A549 (cell line): Measurements from ENCODE around the gene ZBTB47. TPM values are rescaled to one million over a fixed set of nuclear protein-coding genes. Genes with fewer than 3 reads are reported as not detected.

ENCODE experiments used
- ATAC-seq, 2 experiments: fragments of 200-7000 bp in 1 of 2; fragments of >200 bp in 1 of 2; cut with Nextera tagmentation in 1 of 2; cut with Tn5 transposase in 1 of 2; 3 replicates each; pipeline versions ENCODE4 v1.8.0 to v1.9.1; 2018 to 2020; ENCODE audit warnings: mild to moderate bottlenecking in 1 of 2, moderate library complexity in 1 of 2
- CTCF ChIA-PET: fragments of 300-600 bp; sonication (Branson Sonifier 250); formaldehyde crosslinking; extraction: SDS; loops from one replicate; lab custom pipeline; 2021; ENCODE audit warnings: antibody characterized with exemption, inconsistent platforms; lab: Yijun Ruan, JAX
- POLR2A ChIA-PET: fragments of 350-600 bp; formaldehyde crosslinking; extraction: SDS; loops from one replicate; lab custom pipeline; 2021; ENCODE audit warnings: antibody characterized with exemption, inconsistent platforms; lab: Yijun Ruan, JAX
- DNase-seq, 2 experiments: peaks; one replicate each; pipeline versions ENCODE4 v3.0.0 to v3.0.0-alpha.2; 2011 to 2016; ENCODE audit warnings: low read depth in 1 of 2, low spot score in 1 of 2
- FAIRE-seq: peaks from 2 replicates; lab custom pipeline; 2011; peaks lifted over from hg19 to GRCh38; lab: Jason Lieb, UNC
- H3K27ac ChIP-seq, 2 experiments: fragments of >200 bp; sonication (Bioruptor Twin); formaldehyde crosslinking; 3 replicates each; pipeline ENCODE4 v1.5.1; 2016 to 2017
- H3K4me1 ChIP-seq: fragments of >200 bp; sonication (Bioruptor Twin); formaldehyde crosslinking; 3 replicates; pipeline ENCODE4 v1.6.1; 2016
- H3K4me2 ChIP-seq: fragments of >200 bp; sonication (Bioruptor Twin); formaldehyde crosslinking; 3 replicates; pipeline ENCODE4 v1.6.1; 2016
- H3K4me3 ChIP-seq: fragments of >200 bp; sonication (Bioruptor Twin); formaldehyde crosslinking; 3 replicates; pipeline ENCODE4 v1.5.1; 2016
- H3K9me3 ChIP-seq: fragments of >200 bp; sonication (Bioruptor Twin); formaldehyde crosslinking; 3 replicates; pipeline ENCODE4 v1.6.1; 2016
- BHLHE40 ChIP-seq: IDR thresholded peaks from 2 replicates; pipeline ENCODE4 v1.6.1; 2012; ENCODE audit warnings: low read depth, low read length, inconsistent platforms
- CBX2 ChIP-seq: fragments of 200-600 bp; sonication (generic); IDR thresholded peaks from 2 replicates; pipeline ENCODE4 v1.6.1; 2016; ENCODE audit warnings: low read depth, mild to moderate bottlenecking, borderline replicate concordance
- CHD4 ChIP-seq: fragments of 200-600 bp; sonication (generic); IDR thresholded peaks from 2 replicates; pipeline ENCODE4 v1.6.1; 2016; ENCODE audit warnings: antibody characterized with exemption, mild to moderate bottlenecking, borderline replicate concordance
- EP300 ChIP-seq, 2 experiments: fragments of >200 bp; sonication (Bioruptor Twin); formaldehyde crosslinking; IDR thresholded peaks; 2 replicates in 1 of 2; 3 replicates in 1 of 2; pipeline ENCODE4 v1.6.1; 2016 to 2017
- FOXS1 ChIP-seq: fragments of 250-450 bp; sonication (Bioruptor Pico); IDR thresholded peaks from 2 replicates; pipeline ENCODE4 v1.5.0; 2020; ENCODE audit warnings: mild to moderate bottlenecking, moderate library complexity
- HDAC2 ChIP-seq: fragments of 200-600 bp; sonication (generic); IDR thresholded peaks from 2 replicates; pipeline ENCODE4 v1.6.1; 2016
- HEYL ChIP-seq: fragments of 250-450 bp; sonication (Bioruptor Pico); IDR thresholded peaks from 2 replicates; pipeline ENCODE4 v1.8.0; 2021; ENCODE audit warnings: mild to moderate bottlenecking, moderate library complexity
- HOXB5 ChIP-seq: fragments of 250-450 bp; sonication (Bioruptor Pico); IDR thresholded peaks from 2 replicates; pipeline ENCODE4 v1.5.0; 2020; ENCODE audit warnings: mild to moderate bottlenecking, moderate library complexity
- KDM5A ChIP-seq: fragments of 200-600 bp; sonication (generic); IDR thresholded peaks from 2 replicates; pipeline ENCODE4 v1.6.1; 2016; ENCODE audit warnings: antibody characterized with exemption, mild to moderate bottlenecking
- MAFK ChIP-seq: fragments of 450-650 bp; IDR thresholded peaks from 2 replicates; pipeline ENCODE4 v1.6.1; 2014; ENCODE audit not compliant: partially characterized antibody
- MAZ ChIP-seq: fragments of 150-350 bp; IDR thresholded peaks from 2 replicates; pipeline ENCODE4 v1.6.1; 2014; ENCODE audit warnings: antibody characterized with exemption, low read depth, low read length, borderline replicate concordance
- NR3C1 ChIP-seq: fragments of >200 bp; sonication (Bioruptor Twin); formaldehyde crosslinking; IDR thresholded peaks from 3 replicates; pipeline ENCODE4 v1.6.1; 2017
- POLR2AphosphoS2 ChIP-seq: conservative IDR thresholded peaks from 2 replicates; pipeline ENCODE4 v1.6.1; 2012; ENCODE audit warnings: low read length, improper control_type of control experiment, inconsistent platforms
- RCOR1 ChIP-seq: fragments of 150-350 bp; IDR thresholded peaks from 2 replicates; pipeline ENCODE4 v1.6.1; 2014; ENCODE audit warnings: antibody characterized with exemption, low read length, low read depth
- TP53 ChIP-seq: fragments of 250-450 bp; sonication (Bioruptor Pico); IDR thresholded peaks from 2 replicates; pipeline ENCODE4 v1.5.0; 2021; ENCODE audit warnings: mild to moderate bottlenecking, moderate library complexity
- ZNF302 ChIP-seq: fragments of 250-450 bp; sonication (Bioruptor Pico); IDR thresholded peaks from 2 replicates; pipeline ENCODE4 v1.9.0; 2021; ENCODE audit warnings: inconsistent platforms, mild to moderate bottlenecking, moderate library complexity
- WGBS: methylation state at CpG from one replicate; pipeline ENCODE4 v1.1.6; 2017; ENCODE audit errors: missing lambda C conversion rate; 5-methylcytosine and 5-hydroxymethylcytosine counted together
- polyA plus RNA-seq, 4 experiments: library from polyadenylated mRNA; depleted of rRNA in 3 of 4; stranded (reverse); fragments of >200 nt; fragmentation: RNase III in 1 of 4; extraction: RNeasy Plus Mini Kit Qiagen cat#74134 plus additional on column Dnase treatment in 1 of 4; gene quantifications; 2 replicates in 3 of 4; 3 replicates in 1 of 4; pipeline ENCODE4 v1.2.3, GENCODE V29; 2011 to 2017
- TF ChIP-seq, protein P1 (sequence below): IDR thresholded peaks from 2 replicates; pipeline ENCODE4 v1.6.1; 2012
- TF ChIP-seq, protein P2 (sequence below): fragments of 450-650 bp; IDR thresholded peaks from 2 replicates; pipeline ENCODE4 v1.6.1; 2014; ENCODE audit warnings: antibody characterized with exemption
- TF ChIP-seq, protein P3 (sequence below): IDR thresholded peaks from 2 replicates; pipeline ENCODE4 v1.6.1; 2012; ENCODE audit warnings: low read depth, borderline replicate concordance
- TF ChIP-seq, protein P4 (sequence below): fragments of >200 bp; sonication (Bioruptor Twin); formaldehyde crosslinking; IDR thresholded peaks from 3 replicates; pipeline ENCODE4 v1.5.1; 2016
- TF ChIP-seq, protein P5 (sequence below): fragments of 200-600 bp; sonication (generic); IDR thresholded peaks from 2 replicates; pipeline ENCODE4 v1.6.1; 2016; ENCODE audit warnings: antibody characterized with exemption, mild to moderate bottlenecking, moderate library complexity

ZBTB47 gene
- polyA plus RNA-seq, 2 of the 4 experiments (the other 2 are of a cell fraction) = 2.5 to 6.8 TPM

DNA sequence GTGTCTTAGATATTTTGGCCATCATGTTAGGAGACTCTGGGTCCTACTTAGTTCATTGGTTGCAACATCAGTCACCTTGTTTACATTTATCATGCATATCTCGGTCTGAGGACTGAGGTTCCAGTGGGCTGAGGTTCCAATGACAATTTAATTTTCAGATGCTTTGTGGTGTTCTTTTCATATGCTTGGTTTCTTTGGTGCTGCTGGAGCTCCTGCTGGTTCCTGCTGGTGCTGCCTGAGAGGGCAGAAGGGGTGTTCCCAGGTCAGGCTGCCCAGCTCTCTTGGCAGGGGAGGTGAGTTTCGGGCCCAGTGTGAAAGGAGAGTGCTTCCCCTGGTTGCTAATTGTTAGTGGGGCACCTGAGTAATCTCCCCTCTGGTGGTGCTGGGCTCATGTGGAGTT is 24.9 kb downstream of the ZBTB47 start:
- Histone ChIP-seq H3K4me2 (no peak overlapping the region), H3K9me3 (peaks cover 10% of the 10 kb centered on the region; the same call in 2 of the 3 replicates), H3K4me1 (peaks cover 2% of the 10 kb centered on the region; the same call in 1 of the 3 replicates), H3K4me3 (no peak overlapping the region), H3K27ac (no peak overlapping the region)
- FAIRE-seq = no peak
- WGBS = 38% methylated on average over 2 of the region's 2 CpGs
- ATAC-seq = no peak
- ChIA-PET POLR2A (no interaction called here), CTCF (no interaction called here)
- TF ChIP-seq MAZ (no peak), CHD4 (no peak), CBX2 (no peak), ZNF302 (CRISPR knock-in tag) (no peak), MAFK (no peak), HDAC2 (no peak), HOXB5 (CRISPR knock-in tag) (no peak)
- DNase-seq = no peak

DNA sequence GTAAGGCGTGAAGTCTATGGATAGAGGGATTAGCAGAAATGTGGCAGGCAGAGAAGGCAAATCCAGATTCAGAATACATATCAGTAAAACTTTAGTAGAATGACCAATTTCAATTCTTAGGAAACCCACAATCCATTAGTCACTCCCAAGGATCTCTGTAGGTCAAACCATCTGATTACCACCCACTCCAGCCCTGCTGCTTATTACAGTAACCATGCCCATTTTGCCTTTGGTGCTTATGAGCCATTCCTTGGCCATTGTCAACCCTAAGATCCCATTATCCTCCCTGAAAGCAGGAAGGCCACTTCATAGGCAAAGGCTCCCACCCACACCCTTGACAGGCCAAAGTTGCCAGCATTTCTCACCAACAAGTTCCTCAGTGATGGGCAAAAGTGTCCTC is 26.8 kb downstream of the ZBTB47 start:
- H3K4me3 ChIP-seq = no peak overlapping the region
- 24% methylated on average over 1 of the region's 1 CpG for WGBS
- H3K9me3 ChIP-seq = peaks cover 7% of the 10 kb centered on the region; the same call in 2 of the 3 replicates
- ChIA-PET CTCF (no interaction called here), POLR2A (no interaction called here)
- no peak for FAIRE-seq
- H3K27ac ChIP-seq = no peak overlapping the region
- no peak for DNase-seq
- TF ChIP-seq, protein P1, sequence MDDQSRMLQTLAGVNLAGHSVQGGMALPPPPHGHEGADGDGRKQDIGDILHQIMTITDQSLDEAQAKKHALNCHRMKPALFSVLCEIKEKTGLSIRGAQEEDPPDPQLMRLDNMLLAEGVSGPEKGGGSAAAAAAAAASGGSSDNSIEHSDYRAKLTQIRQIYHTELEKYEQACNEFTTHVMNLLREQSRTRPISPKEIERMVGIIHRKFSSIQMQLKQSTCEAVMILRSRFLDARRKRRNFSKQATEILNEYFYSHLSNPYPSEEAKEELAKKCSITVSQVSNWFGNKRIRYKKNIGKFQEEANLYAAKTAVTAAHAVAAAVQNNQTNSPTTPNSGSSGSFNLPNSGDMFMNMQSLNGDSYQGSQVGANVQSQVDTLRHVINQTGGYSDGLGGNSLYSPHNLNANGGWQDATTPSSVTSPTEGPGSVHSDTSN = no peak
- TF ChIP-seq FOXS1 (CRISPR knock-in tag) = no peak
- no peak for TF ChIP-seq KDM5A
- TF ChIP-seq RCOR1 = no peak
- no peak for TF ChIP-seq BHLHE40
- TF ChIP-seq, protein P2, sequence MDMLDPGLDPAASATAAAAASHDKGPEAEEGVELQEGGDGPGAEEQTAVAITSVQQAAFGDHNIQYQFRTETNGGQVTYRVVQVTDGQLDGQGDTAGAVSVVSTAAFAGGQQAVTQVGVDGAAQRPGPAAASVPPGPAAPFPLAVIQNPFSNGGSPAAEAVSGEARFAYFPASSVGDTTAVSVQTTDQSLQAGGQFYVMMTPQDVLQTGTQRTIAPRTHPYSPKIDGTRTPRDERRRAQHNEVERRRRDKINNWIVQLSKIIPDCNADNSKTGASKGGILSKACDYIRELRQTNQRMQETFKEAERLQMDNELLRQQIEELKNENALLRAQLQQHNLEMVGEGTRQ = no peak
- TF ChIP-seq, all 56 proteins: peak for 0
- H3K4me2 ChIP-seq = no peak overlapping the region
- ATAC-seq = no peak
- peaks cover 9% of the 10 kb centered on the region; the same call in 1 of the 3 replicates for H3K4me1 ChIP-seq

DNA sequence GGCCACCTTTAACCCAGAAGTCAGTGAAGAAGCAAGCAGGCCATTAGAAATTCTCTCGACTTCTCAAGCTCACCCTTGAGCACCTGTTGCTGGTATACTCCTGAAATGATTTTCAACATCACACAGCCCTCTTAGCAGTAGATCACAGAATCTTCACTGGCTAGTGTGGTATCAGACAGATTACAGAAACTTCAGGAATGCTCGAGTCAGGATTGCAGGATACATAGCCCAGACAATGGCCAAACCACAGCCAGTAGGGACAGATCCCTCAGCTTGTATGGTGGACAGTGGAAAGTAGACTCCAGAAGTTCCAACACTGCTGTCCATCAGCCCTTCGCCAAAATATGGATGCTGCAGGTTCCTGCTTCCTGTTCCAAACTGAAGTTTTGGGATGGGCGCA is 27.3 kb downstream of the ZBTB47 start:
- DNase-seq = no peak
- CTCF ChIA-PET = interaction anchor here (0.6 kb wide), 1 partner anchor 9 kb away, joined by 3 read pairs; no protein-coding TSS in a partner anchor
- 40% methylated on average over 4 of the region's 4 CpGs for WGBS
- Histone ChIP-seq H3K4me1 (peaks cover 9% of the 10 kb centered on the region; the same call in 1 of the 3 replicates), H3K4me3 (no peak overlapping the region), H3K27ac (no peak overlapping the region), H3K4me2 (no peak overlapping the region), H3K9me3 (peaks cover 4% of the 10 kb centered on the region; the same call in 2 of the 3 replicates)
- ATAC-seq = no peak
- no peak for TF ChIP-seq TP53 (CRISPR knock-in tag)
- TF ChIP-seq, protein P3, sequence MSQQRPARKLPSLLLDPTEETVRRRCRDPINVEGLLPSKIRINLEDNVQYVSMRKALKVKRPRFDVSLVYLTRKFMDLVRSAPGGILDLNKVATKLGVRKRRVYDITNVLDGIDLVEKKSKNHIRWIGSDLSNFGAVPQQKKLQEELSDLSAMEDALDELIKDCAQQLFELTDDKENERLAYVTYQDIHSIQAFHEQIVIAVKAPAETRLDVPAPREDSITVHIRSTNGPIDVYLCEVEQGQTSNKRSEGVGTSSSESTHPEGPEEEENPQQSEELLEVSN = no peak
- TF ChIP-seq EP300 (IDR thresholded peaks at IDR 0.05) = no peak
- TF ChIP-seq, protein P4, sequence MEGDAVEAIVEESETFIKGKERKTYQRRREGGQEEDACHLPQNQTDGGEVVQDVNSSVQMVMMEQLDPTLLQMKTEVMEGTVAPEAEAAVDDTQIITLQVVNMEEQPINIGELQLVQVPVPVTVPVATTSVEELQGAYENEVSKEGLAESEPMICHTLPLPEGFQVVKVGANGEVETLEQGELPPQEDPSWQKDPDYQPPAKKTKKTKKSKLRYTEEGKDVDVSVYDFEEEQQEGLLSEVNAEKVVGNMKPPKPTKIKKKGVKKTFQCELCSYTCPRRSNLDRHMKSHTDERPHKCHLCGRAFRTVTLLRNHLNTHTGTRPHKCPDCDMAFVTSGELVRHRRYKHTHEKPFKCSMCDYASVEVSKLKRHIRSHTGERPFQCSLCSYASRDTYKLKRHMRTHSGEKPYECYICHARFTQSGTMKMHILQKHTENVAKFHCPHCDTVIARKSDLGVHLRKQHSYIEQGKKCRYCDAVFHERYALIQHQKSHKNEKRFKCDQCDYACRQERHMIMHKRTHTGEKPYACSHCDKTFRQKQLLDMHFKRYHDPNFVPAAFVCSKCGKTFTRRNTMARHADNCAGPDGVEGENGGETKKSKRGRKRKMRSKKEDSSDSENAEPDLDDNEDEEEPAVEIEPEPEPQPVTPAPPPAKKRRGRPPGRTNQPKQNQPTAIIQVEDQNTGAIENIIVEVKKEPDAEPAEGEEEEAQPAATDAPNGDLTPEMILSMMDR = no peak
- TF ChIP-seq NR3C1 = no peak
- no peak for TF ChIP-seq HEYL (CRISPR knock-in tag)
- TF ChIP-seq POLR2AphosphoS2 = no peak
- TF ChIP-seq, protein P5, sequence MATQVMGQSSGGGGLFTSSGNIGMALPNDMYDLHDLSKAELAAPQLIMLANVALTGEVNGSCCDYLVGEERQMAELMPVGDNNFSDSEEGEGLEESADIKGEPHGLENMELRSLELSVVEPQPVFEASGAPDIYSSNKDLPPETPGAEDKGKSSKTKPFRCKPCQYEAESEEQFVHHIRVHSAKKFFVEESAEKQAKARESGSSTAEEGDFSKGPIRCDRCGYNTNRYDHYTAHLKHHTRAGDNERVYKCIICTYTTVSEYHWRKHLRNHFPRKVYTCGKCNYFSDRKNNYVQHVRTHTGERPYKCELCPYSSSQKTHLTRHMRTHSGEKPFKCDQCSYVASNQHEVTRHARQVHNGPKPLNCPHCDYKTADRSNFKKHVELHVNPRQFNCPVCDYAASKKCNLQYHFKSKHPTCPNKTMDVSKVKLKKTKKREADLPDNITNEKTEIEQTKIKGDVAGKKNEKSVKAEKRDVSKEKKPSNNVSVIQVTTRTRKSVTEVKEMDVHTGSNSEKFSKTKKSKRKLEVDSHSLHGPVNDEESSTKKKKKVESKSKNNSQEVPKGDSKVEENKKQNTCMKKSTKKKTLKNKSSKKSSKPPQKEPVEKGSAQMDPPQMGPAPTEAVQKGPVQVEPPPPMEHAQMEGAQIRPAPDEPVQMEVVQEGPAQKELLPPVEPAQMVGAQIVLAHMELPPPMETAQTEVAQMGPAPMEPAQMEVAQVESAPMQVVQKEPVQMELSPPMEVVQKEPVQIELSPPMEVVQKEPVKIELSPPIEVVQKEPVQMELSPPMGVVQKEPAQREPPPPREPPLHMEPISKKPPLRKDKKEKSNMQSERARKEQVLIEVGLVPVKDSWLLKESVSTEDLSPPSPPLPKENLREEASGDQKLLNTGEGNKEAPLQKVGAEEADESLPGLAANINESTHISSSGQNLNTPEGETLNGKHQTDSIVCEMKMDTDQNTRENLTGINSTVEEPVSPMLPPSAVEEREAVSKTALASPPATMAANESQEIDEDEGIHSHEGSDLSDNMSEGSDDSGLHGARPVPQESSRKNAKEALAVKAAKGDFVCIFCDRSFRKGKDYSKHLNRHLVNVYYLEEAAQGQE = no peak
- POLR2A ChIA-PET = no interaction called here
- no peak for FAIRE-seq
